LNCaP clone FGC (cell line): Measurements from ENCODE around the gene SPDYE4.

Experiments
- DNase-seq: peaks from one replicate; pipeline ENCODE4 v3.0.0-alpha.2; 2011; ENCODE audit warnings: low read depth
- H3K4me3 ChIP-seq: 2 replicates; pipeline ENCODE4 v1.5.1; 2011; ENCODE audit warnings: mild to moderate bottlenecking, low read depth, low read length, control low read depth
- TF ChIP-seq, protein P1 (sequence below): IDR thresholded peaks from 2 replicates; pipeline ENCODE4 v1.5.1; 2012; ENCODE audit warnings: mild to moderate bottlenecking; ENCODE audit not compliant: control insufficient read depth, insufficient read depth; ENCODE audit errors: extremely low read depth

Gene SPDYE4

GRCh38 chr17:8734876-8735275 is 23.5 kb downstream of the SPDYE4 start:
- DNase-seq = no peak
- H3K4me3 ChIP-seq = no peak overlapping the region
- TF ChIP-seq, protein P1, sequence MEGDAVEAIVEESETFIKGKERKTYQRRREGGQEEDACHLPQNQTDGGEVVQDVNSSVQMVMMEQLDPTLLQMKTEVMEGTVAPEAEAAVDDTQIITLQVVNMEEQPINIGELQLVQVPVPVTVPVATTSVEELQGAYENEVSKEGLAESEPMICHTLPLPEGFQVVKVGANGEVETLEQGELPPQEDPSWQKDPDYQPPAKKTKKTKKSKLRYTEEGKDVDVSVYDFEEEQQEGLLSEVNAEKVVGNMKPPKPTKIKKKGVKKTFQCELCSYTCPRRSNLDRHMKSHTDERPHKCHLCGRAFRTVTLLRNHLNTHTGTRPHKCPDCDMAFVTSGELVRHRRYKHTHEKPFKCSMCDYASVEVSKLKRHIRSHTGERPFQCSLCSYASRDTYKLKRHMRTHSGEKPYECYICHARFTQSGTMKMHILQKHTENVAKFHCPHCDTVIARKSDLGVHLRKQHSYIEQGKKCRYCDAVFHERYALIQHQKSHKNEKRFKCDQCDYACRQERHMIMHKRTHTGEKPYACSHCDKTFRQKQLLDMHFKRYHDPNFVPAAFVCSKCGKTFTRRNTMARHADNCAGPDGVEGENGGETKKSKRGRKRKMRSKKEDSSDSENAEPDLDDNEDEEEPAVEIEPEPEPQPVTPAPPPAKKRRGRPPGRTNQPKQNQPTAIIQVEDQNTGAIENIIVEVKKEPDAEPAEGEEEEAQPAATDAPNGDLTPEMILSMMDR = no peak

GRCh38 chr17:8732406-8733085 is 25.8 kb downstream of the SPDYE4 start:
- no peak for DNase-seq
- TF ChIP-seq, protein P1 = no peak
- no peak overlapping the region for H3K4me3 ChIP-seq

DNA sequence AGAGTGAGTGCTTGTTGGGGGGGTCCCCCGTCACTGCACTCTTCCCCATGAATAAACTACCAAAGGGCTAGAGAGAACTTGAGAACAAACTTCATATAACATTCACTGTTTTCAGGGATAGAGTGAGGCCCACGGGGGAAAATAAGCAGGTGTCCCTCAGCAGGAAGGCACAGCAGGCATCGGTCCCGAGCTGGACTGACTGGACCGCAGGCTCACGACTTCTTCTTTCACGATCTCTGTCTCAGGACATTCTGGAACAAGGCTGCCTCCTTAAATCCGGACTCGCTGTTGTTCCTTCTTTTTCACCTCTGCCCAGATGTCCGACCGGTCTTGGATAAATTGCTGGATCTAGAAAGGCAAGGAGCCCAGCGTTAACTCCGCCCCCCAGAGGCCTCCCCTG is 28.5 kb downstream of the SPDYE4 start:
- no peak overlapping the region for H3K4me3 ChIP-seq
- TF ChIP-seq, protein P1 = no peak
- DNase-seq = no peak

GRCh38 chr17:8729421-8729820 is 28.9 kb downstream of the SPDYE4 start:
- DNase-seq = no peak
- TF ChIP-seq, protein P1 = no peak
- H3K4me3 ChIP-seq = no peak overlapping the region

DNA sequence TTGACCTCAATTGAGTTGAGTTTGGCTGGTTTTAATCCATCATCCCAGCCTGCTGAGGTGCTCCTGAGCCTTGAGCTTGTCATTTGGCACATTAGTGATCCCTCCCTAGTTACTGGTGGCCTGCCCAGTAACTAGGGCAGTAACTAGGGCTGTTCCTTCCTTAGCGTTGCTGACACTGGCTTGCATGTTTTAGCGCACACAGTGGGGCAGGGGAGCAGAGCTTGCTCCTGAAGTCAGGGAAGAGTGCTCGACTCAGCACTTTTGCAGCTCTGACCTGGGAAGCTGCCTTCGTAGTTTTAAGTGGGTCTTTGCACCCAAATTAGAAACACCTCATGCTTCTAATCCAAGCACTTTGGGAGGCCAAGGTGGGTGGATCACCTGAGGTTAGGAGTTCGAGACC is 29.4 kb downstream of the SPDYE4 start:
- no peak overlapping the region for H3K4me3 ChIP-seq
- no peak for DNase-seq
- TF ChIP-seq, protein P1 = no peak

- TF ChIP-seq, protein P1 = no peak
- no peak overlapping the region for H3K4me3 ChIP-seq
- no peak for DNase-seq
Measured at GRCh38 chr17:8728251-8728938, 30.0 kb downstream of the SPDYE4 start.

DNA sequence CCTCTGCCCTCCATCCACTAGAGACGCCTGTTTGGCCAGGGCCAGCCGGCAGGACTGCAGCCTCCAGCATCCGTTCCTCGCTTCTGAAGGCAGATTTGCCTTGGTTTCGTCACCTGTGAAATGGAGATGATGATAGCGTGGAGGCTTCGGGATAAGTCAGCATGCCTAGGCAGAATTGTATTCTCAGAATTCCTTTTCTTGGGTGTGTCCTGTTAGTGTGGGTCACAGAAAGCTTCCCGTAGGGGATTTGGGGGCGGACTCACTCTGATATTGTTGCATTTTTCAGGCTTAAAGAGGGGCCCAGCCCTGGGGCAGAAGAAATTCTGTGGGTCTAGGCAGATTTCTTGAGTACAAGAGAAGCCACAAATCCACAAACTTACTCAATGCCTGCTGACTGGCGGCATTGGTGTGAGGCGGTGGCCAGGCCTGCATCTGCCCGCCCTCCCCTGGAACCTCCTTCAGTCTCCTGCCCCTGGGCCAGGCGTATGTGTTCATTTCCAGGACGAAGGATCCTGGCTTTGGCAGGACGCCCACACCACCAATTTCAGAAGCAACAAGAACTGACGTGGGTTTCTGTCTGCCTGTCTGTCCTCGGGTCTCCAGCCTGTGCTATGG is 31.3 kb downstream of the SPDYE4 start:
- no peak overlapping the region for H3K4me3 ChIP-seq
- no peak for DNase-seq
- TF ChIP-seq, protein P1 = no peak
